NT2/D1 (cell line): ENCODE results near the gene MTG1.

Experiments
- SUZ12 ChIP-seq: IDR thresholded peaks from 2 replicates; pipeline ENCODE4 v1.6.1; 2011; ENCODE audit not compliant: insufficient read length, insufficient read depth; ENCODE audit errors: extremely low read depth
- YY1 ChIP-seq: IDR thresholded peaks from 2 replicates; pipeline ENCODE4 v1.6.1; 2011; ENCODE audit not compliant: insufficient read length, insufficient read depth
- ZNF274 ChIP-seq: IDR thresholded peaks from 2 replicates; pipeline ENCODE4 v1.6.1; 2011; ENCODE audit warnings: mild to moderate bottlenecking, low read depth, low read length

DNA sequence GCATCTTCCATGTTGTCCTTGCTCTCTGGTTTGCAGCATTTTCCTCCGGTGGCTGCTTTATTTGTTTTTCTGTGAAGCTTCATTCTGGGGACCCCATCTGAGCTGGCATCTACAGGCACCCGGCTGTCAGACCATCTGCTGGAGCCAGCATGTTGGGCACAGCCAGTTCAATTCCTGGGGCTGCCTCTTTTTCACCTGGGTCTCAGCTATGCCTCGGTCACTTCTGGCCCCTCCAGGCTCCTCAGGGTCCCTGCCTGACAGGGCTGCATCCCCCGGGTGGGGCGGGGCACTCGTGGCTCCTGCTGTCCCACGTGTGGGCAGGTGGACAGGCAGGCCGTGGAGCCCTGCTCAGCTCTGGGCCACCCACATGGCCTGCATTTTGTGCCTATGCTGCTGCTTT is 67.9 kb downstream of the MTG1 start:
- TF ChIP-seq ZNF274 (no peak), SUZ12 (no peak), YY1 (no peak)
